DOHH2 (cell line): ENCODE results near the gene XPC.

Experiments used
- H3F3A ChIP-seq: fragments of 200-600 bp; sonication (generic), shearing (Covaris generic); 2 replicates; pipeline ENCODE4 v1.6.0; 2016; ENCODE audit warnings: antibody characterized with exemption, mild to moderate bottlenecking; ENCODE audit not compliant: control insufficient read depth, insufficient read depth
- H3K27ac ChIP-seq: fragments of 200-600 bp; sonication (generic); 2 replicates; pipeline ENCODE4 v1.5.1; 2014; ENCODE audit warnings: low read depth, mild to moderate bottlenecking, low read length, moderate library complexity
- H3K27me3 ChIP-seq: fragments of 200-600 bp; sonication (generic); 2 replicates; pipeline ENCODE4 v1.6.1; 2014; ENCODE audit warnings: mild to moderate bottlenecking, low read length, mixed read lengths; ENCODE audit not compliant: control insufficient read depth
- H3K36me3 ChIP-seq: fragments of 200-600 bp; sonication (generic); 2 replicates; pipeline ENCODE4 v1.6.1; 2014; ENCODE audit warnings: mild to moderate bottlenecking, low read length, moderate library complexity, mixed read lengths; ENCODE audit not compliant: control insufficient read depth
- H3K4me1 ChIP-seq: fragments of 200-600 bp; sonication (generic); 2 replicates; pipeline ENCODE4 v1.6.1; 2014; ENCODE audit warnings: mild to moderate bottlenecking, low read length, mixed read lengths; ENCODE audit not compliant: control insufficient read depth
- H3K4me2 ChIP-seq: fragments of 200-600 bp; sonication (generic); 2 replicates; pipeline ENCODE4 v1.6.0; 2014; ENCODE audit warnings: mild to moderate bottlenecking, low read length, moderate library complexity
- H3K4me3 ChIP-seq: fragments of 200-600 bp; sonication (generic); 2 replicates; pipeline ENCODE4 v1.5.1; 2014; ENCODE audit warnings: mild to moderate bottlenecking, low read length, mixed read lengths
- H3K79me2 ChIP-seq: fragments of 200-600 bp; sonication (generic); 2 replicates; pipeline ENCODE4 v1.6.1; 2014; ENCODE audit warnings: mild to moderate bottlenecking, low read length, mixed read lengths; ENCODE audit not compliant: control insufficient read depth
- H3K9me2 ChIP-seq: fragments of 200-600 bp; sonication (generic); replicated peaks from 2 replicates; pipeline ENCODE4 v1.6.1; 2014; ENCODE audit warnings: mild to moderate bottlenecking, low read length, mixed read lengths; ENCODE audit not compliant: control insufficient read depth
- H3K9me3 ChIP-seq: fragments of 200-600 bp; sonication (generic); 2 replicates; pipeline ENCODE4 v1.6.1; 2014; ENCODE audit warnings: antibody characterized with exemption, low read length, mixed read lengths; ENCODE audit not compliant: control insufficient read depth, insufficient read depth
- H4K20me1 ChIP-seq: fragments of 200-600 bp; sonication (generic); 2 replicates; pipeline ENCODE4 v1.6.0; 2014; ENCODE audit warnings: low read depth, mild to moderate bottlenecking, antibody characterized with exemption, low read length, moderate library complexity; ENCODE audit not compliant: control insufficient read depth, insufficient read depth
- EZH2phosphoT487 ChIP-seq: fragments of 200-600 bp; sonication (generic); IDR thresholded peaks from 2 replicates; pipeline ENCODE4 v1.6.1; 2017; ENCODE audit warnings: borderline replicate concordance, mild to moderate bottlenecking, antibody characterized with exemption, low read length, moderate library complexity, mixed read lengths
- TF ChIP-seq, protein P1 (sequence below): fragments of 200-600 bp; sonication (generic); IDR thresholded peaks from one replicate; pipeline ENCODE4 v1.5.1; 2014; ENCODE audit warnings: antibody characterized with exemption, mild to moderate bottlenecking, low read depth, low read length; ENCODE audit not compliant: poor library complexity, severe bottlenecking

The XPC gene

DNA sequence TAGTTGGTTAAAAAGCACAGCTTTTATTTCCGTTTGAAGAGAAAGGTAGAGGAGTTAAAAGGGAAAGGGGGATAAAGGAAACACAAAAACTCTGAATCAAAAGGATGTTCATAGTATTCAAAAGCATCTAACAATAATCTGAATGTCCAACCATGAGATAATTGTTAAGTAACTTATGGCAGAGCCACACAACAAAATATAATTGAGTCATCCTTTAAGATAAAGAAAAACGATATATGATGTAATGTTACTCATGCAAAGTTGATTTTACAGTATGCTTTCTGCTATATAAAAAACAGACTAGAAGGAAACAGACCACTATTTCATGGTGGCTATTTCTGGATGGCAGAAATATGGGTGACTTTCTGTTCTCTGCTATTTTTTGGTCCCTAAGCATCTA lies 3.9 kb downstream of the XPC start:
- Histone ChIP-seq H3K4me1 (peaks cover 39% of the 10 kb centered on the region), H3K9me3 (no peaks in the 10 kb centered on the region), H3K79me2 (peaks cover 63% of the 10 kb centered on the region), H3F3A (peaks cover 13% of the 10 kb centered on the region), H3K9me2 (no peaks in the 10 kb centered on the region), H3K4me3 (peak overlapping the region; percentile 65; the same call in 1 of the 2 replicates), H3K27ac (no peak overlapping the region), H4K20me1 (peaks cover 10% of the 10 kb centered on the region; the same call in 1 of the 2 replicates), H3K4me2 (peak overlapping the region; percentile 86), H3K36me3 (peaks cover 41% of the 10 kb centered on the region), H3K27me3 (no peaks in the 10 kb centered on the region)
- TF ChIP-seq, protein P1, sequence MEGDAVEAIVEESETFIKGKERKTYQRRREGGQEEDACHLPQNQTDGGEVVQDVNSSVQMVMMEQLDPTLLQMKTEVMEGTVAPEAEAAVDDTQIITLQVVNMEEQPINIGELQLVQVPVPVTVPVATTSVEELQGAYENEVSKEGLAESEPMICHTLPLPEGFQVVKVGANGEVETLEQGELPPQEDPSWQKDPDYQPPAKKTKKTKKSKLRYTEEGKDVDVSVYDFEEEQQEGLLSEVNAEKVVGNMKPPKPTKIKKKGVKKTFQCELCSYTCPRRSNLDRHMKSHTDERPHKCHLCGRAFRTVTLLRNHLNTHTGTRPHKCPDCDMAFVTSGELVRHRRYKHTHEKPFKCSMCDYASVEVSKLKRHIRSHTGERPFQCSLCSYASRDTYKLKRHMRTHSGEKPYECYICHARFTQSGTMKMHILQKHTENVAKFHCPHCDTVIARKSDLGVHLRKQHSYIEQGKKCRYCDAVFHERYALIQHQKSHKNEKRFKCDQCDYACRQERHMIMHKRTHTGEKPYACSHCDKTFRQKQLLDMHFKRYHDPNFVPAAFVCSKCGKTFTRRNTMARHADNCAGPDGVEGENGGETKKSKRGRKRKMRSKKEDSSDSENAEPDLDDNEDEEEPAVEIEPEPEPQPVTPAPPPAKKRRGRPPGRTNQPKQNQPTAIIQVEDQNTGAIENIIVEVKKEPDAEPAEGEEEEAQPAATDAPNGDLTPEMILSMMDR, result no peak
- no peak for TF ChIP-seq EZH2phosphoT487

DNA sequence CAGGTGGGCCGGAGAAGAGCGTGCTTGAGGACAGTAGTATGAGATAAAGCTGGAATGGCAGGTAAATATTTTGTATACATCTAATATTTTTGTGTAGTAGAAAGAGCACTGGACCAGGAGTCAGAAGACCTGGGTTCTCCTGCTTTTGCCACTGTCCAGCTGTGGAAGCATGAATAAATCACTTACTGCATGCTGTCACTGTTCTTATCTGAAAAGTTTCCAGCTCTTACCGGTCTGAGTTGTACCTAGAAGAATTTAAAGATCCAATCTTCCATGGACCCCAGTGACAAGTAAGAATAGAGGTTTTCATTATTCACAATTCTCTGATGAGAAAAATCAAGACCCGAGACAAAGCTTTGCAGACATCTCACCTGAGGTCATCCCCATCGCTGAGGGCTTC lies 5.9 kb downstream of the XPC start:
- Histone ChIP-seq H3K4me1 (peaks cover 36% of the 10 kb centered on the region), H3F3A (peaks cover 13% of the 10 kb centered on the region), H3K79me2 (peaks cover 45% of the 10 kb centered on the region), H3K9me2 (no peaks in the 10 kb centered on the region), H3K27me3 (no peaks in the 10 kb centered on the region), H4K20me1 (peaks cover 10% of the 10 kb centered on the region; the same call in 1 of the 2 replicates), H3K4me2 (no peak overlapping the region), H3K36me3 (peaks cover 61% of the 10 kb centered on the region), H3K27ac (no peak overlapping the region), H3K9me3 (no peaks in the 10 kb centered on the region), H3K4me3 (no peak overlapping the region)
- TF ChIP-seq, protein P1, result no peak
- TF ChIP-seq EZH2phosphoT487, result no peak

DNA sequence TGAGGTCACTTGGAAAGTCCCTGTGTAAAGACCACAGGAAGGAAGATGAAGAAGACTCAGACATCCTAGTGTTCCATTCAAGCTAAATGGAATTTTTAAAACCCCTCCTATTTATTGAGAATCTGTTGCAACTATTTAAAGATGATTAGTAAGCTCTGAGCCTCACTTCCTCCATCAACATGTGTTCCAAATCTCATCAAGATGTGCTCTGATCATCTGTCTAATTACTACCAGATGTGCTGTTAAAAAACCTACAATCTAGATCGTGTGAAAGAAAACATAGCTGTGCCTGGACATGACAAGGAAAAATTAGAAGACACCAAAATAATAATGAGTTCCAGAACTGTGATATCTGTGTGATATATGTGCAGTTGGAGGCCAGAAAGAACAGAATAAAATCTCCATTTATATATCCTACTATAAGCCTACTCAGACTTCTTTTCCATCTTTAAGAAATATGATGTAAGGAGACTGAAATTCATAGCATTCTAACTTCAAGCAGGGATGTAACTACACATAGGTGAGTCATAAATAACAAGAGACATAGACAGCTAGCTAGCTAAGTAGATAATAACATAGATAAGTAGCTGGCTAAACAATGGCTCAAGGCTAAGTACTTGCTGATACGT lies 7.8 kb downstream of the XPC start:
- H3K4me1 ChIP-seq, result peaks cover 17% of the 10 kb centered on the region
- peaks cover 6% of the 10 kb centered on the region; the same call in 1 of the 2 replicates for H4K20me1 ChIP-seq
- H3K27ac ChIP-seq, result no peak overlapping the region
- H3K36me3 ChIP-seq, result peaks cover 78% of the 10 kb centered on the region
- no peak overlapping the region for H3K4me2 ChIP-seq
- H3K9me2 ChIP-seq, result no peaks in the 10 kb centered on the region
- no peak overlapping the region for H3K4me3 ChIP-seq
- H3F3A ChIP-seq, result peaks cover 4% of the 10 kb centered on the region
- no peaks in the 10 kb centered on the region for H3K9me3 ChIP-seq
- H3K27me3 ChIP-seq, result no peaks in the 10 kb centered on the region
- no peak for TF ChIP-seq EZH2phosphoT487
- TF ChIP-seq, protein P1, result no peak
- peaks cover 27% of the 10 kb centered on the region for H3K79me2 ChIP-seq

DNA sequence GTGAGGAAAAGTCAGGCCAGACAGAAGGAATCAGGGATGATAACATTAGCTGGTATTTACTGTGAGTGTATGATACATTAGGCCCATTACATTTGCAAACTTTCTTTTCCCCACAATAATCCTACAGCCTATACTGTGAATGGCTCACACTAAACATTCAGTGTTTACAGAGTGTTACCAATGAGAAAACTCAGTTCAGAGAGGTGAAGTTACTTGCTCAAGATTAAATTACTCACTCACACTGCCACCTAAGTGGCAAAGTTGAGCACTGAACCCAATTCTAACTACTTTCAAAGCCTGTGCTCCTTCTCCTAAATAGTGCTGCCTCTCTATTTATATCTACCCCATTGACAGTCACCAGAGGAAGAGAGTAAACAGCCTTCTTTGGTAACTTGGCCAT lies 8.5 kb downstream of the XPC start:
- TF ChIP-seq EZH2phosphoT487, result no peak
- TF ChIP-seq, protein P1, result no peak
- no peaks in the 10 kb centered on the region for H3F3A ChIP-seq
- H3K4me3 ChIP-seq, result no peak overlapping the region
- no peaks in the 10 kb centered on the region for H3K27me3 ChIP-seq
- 0 out of 2 replicates have a peak, but pooled peaks cover under 1% of the 10 kb centered on the region for H4K20me1 ChIP-seq
- peaks cover 19% of the 10 kb centered on the region for H3K79me2 ChIP-seq
- H3K4me2 ChIP-seq, result no peak overlapping the region
- no peak overlapping the region for H3K27ac ChIP-seq
- H3K36me3 ChIP-seq, result peaks cover 86% of the 10 kb centered on the region
- peaks cover 9% of the 10 kb centered on the region for H3K4me1 ChIP-seq
- H3K9me2 ChIP-seq, result no peaks in the 10 kb centered on the region
- H3K9me3 ChIP-seq, result no peaks in the 10 kb centered on the region
